HepG2 (cell line): ENCODE results near the gene FUBP3. TPM values are rescaled to one million over a fixed set of nuclear protein-coding genes. Genes with fewer than 3 reads are reported as not detected.

Source experiments
- BHLHE40 ChIP-seq: IDR thresholded peaks from 2 replicates; pipeline ENCODE4 v1.6.1; 2011; ENCODE audit warnings: low read length, improper control_type of control experiment
- MTERF4 ChIP-seq: sonication (generic); formaldehyde crosslinking; IDR thresholded peaks from 2 replicates; pipeline ENCODE4 v1.8.0; 2023; ENCODE audit warnings: mild to moderate bottlenecking, missing genetic modification reagents
- SATB2 ChIP-seq: sonication (generic); formaldehyde crosslinking; IDR thresholded peaks from 2 replicates; pipeline ENCODE4 v1.5.0; 2020; ENCODE audit warnings: missing genetic modification reagents
- THAP11 ChIP-seq: IDR thresholded peaks from 2 replicates; pipeline ENCODE4 v1.6.1; 2016; ENCODE audit warnings: missing biosample characterization, missing genetic modification reagents
- ZNF407 ChIP-seq: sonication (generic); formaldehyde crosslinking; IDR thresholded peaks from one replicate; pipeline ENCODE4 v1.5.1; 2020; ENCODE audit warnings: mild to moderate bottlenecking, missing genetic modification reagents; ENCODE audit errors: not compliant biosample characterization
- polyA plus RNA-seq, 8 experiments: library from polyadenylated mRNA; depleted of rRNA in 3 of 8; stranded (reverse) in 7 of 8; unstranded in 1 of 8; fragments of >200 nt; fragmentation: Illumina TruSeq in 4 of 8; extraction: Trizol in 4 of 8; gene quantifications; 2 replicates each; pipeline versions ENCODE4 v1.2.1 to v1.2.3, GENCODE V29; 2011 to 2016; ENCODE audit warnings: low read depth in 4 of 8, missing spikeins in 1 of 8, mixed read lengths in 1 of 8; ENCODE audit not compliant: insufficient read depth in 1 of 8
- total RNA-seq, 5 experiments: library from RNA; depleted of rRNA; stranded (reverse); fragments of >200 nt; fragmentation: Illumina TruSeq; extraction: Trizol; gene quantifications; 2 replicates each; pipeline ENCODE4 v1.2.3, GENCODE V29; 2016; ENCODE audit warnings: low read depth in 1 of 5

The FUBP3 gene
- total and polyA plus RNA-seq, 2 of the 13 experiments (the other 11 are each of a cell fraction or from before 2014, with no cell fraction given): 28.7 to 40.0 TPM

GRCh38 chr9:130609163-130609562, 29.8 kb downstream of the FUBP3 start (continued):
- TF ChIP-seq ZNF407 (CRISPR knock-in tag) (no peak), SATB2 (no peak), THAP11 (no peak), BHLHE40 (no peak), MTERF4 (CRISPR knock-in tag) (no peak)
